A673 (cell line): ENCODE measurements around the gene PLPPR3. TPM values are rescaled to one million over a fixed set of nuclear protein-coding genes. Genes with fewer than 3 reads are reported as not detected.
"Not testable (repeated sequence)": the region's sequence is repeated elsewhere in the genome, so short reads cannot be mapped to it uniquely, and the experiment has no call there.

Experiments used
- BruUV-seq: library from RNA; stranded (reverse); fragments of 400-500 nt; replicated peaks from 2 replicates; lab custom pipeline; 2021; lab: Mats Ljungman, UMichigan
- CTCF ChIA-PET: fragments of 300-600 bp; sonication (Branson Sonifier 250); formaldehyde crosslinking; loops from one replicate; lab custom pipeline; 2022; ENCODE audit warnings: antibody characterized with exemption; lab: Charles Lee
- POLR2A ChIA-PET: fragments of 300-600 bp; sonication (Branson Sonifier 250); formaldehyde crosslinking; loops from one replicate; lab custom pipeline; 2022; ENCODE audit warnings: antibody characterized with exemption; ENCODE audit not compliant: low non-redundant PET; lab: Charles Lee
- DNase-seq: peaks from one replicate; pipeline ENCODE4 v3.0.0-alpha.2; 2015; ENCODE audit warnings: low spot score
- H3K27ac ChIP-seq: fragments of 200-600 bp; sonication (generic); 2 replicates; pipeline ENCODE4 v1.5.1; 2016; ENCODE audit warnings: mixed run types, low read depth, mild to moderate bottlenecking, mixed read lengths, antibody characterized with exemption, low read length; ENCODE audit not compliant: poor library complexity, severe bottlenecking
- H3K27me3 ChIP-seq: fragments of 200-600 bp; sonication (generic); replicated peaks from 2 replicates; pipeline ENCODE4 v1.6.1; 2017; ENCODE audit warnings: mixed run types, low read depth, mild to moderate bottlenecking, mixed read lengths, antibody characterized with exemption, low read length; ENCODE audit not compliant: insufficient read depth, poor library complexity
- H3K36me3 ChIP-seq: fragments of 200-600 bp; sonication (generic); 2 replicates; pipeline ENCODE4 v1.6.1; 2016; ENCODE audit warnings: mixed run types, mild to moderate bottlenecking, mixed read lengths, antibody characterized with exemption, low read length; ENCODE audit not compliant: insufficient read depth, poor library complexity, severe bottlenecking
- H3K4me1 ChIP-seq: fragments of 200-600 bp; sonication (generic); 2 replicates; pipeline ENCODE4 v1.6.1; 2017; ENCODE audit warnings: mixed run types, mild to moderate bottlenecking, mixed read lengths, antibody characterized with exemption, low read length; ENCODE audit not compliant: insufficient read depth, poor library complexity, severe bottlenecking
- H3K4me3 ChIP-seq: fragments of 200-600 bp; sonication (generic); 2 replicates; pipeline ENCODE4 v1.5.1; 2016; ENCODE audit warnings: low read depth, mixed run types, mild to moderate bottlenecking, mixed read lengths, low read length; ENCODE audit not compliant: poor library complexity, severe bottlenecking
- H3K9me3 ChIP-seq: fragments of 200-600 bp; sonication (generic); 2 replicates; pipeline ENCODE4 v1.6.1; 2016; ENCODE audit warnings: mixed run types, low read depth, mild to moderate bottlenecking, mixed read lengths, antibody characterized with exemption, low read length; ENCODE audit not compliant: poor library complexity, severe bottlenecking
- CTCF ChIP-seq: fragments of 300-800, 200-600 bp; sonication (generic); conservative IDR thresholded peaks from 2 replicates; pipeline ENCODE4 v1.5.1; 2017; ENCODE audit warnings: low read depth, mild to moderate bottlenecking, antibody characterized with exemption, low read length, moderate library complexity, mixed read lengths
- EZH2 ChIP-seq: fragments of 200-600 bp; sonication (generic); IDR thresholded peaks from 2 replicates; pipeline ENCODE4 v1.6.1; 2017; ENCODE audit warnings: borderline replicate concordance, low read depth, mild to moderate bottlenecking, mixed read lengths, antibody characterized with exemption, low read length; ENCODE audit not compliant: poor library complexity, severe bottlenecking
- intact Hi-C: fragments of 100-400 bp; cut with micrococcal nuclease; formaldehyde crosslinking; loops from one replicate; pipeline ENCODE4 v1.10.0; 2022; ENCODE audit not compliant: unreplicated experiment
- total RNA-seq: library from RNA; stranded (reverse); gene quantifications from 2 replicates; pipeline ENCODE4 v1.2.3, GENCODE V29; 2021

PLPPR3 gene
- total RNA-seq, 1 experiment from 2014 or later: 13.3 TPM

GRCh38 chr19:843180-843835 lies 21.6 kb upstream of the PLPPR3 start:
- DNase-seq: no peak
- POLR2A ChIA-PET: interaction anchor here (0.6 to 0.7 kb wide), 2 partner anchors 28 to 70 kb away, joined by 3 to 4 read pairs; partner anchors contain the start of gene R3HDM4
- TF ChIP-seq EZH2 (no peak), CTCF (no peak)
- Histone ChIP-seq H3K4me3 (peak overlapping the region; percentile 33), H3K27ac (no peak overlapping the region), H3K36me3 (no peaks in the 10 kb centered on the region), H3K4me1 (peaks cover 15% of the 10 kb centered on the region), H3K27me3 (peaks cover 7% of the 10 kb centered on the region), H3K9me3 (no peaks in the 10 kb centered on the region)
- CTCF ChIA-PET: interaction anchor here (0.6 to 1.1 kb wide), 2 partner anchors 20 to 92 kb away, joined by 4 to 6 read pairs; no protein-coding TSS in a partner anchor
- no TSS peak for BruUV-seq
- intact Hi-C loops: no loop called here

GRCh38 chr19:842802-843179 lies 21.0 kb upstream of the PLPPR3 start:
- CTCF ChIA-PET: interaction anchor here (1.1 kb wide), 1 partner anchor 92 kb away, joined by 4 read pairs; no protein-coding TSS in a partner anchor
- H3K27me3 ChIP-seq, intact Hi-C loops: not testable (repeated sequence)

GRCh38 chr19:840519-841206 lies 18.9 kb upstream of the PLPPR3 start, which contains the start of gene PRTN3:
Gene PRTN3 (plus strand): TSS chr19:840999. CDS start chr19:841009, 10 bp downstream.
- H3K4me3 ChIP-seq: no peak within 1 kb of the TSS
- peaks cover 7% of the 10 kb centered on the region for H3K27me3 ChIP-seq
- TF ChIP-seq CTCF (no peak), EZH2 (no peak)
- DNase-seq: no peak
- no peaks in the 10 kb centered on the region for H3K36me3 ChIP-seq
- peaks cover 15% of the 10 kb centered on the region for H3K4me1 ChIP-seq
- intact Hi-C loops: no loop called here
- POLR2A ChIA-PET: no interaction called here
- no TSS peak for BruUV-seq
- no peaks in the 10 kb centered on the region for H3K9me3 ChIP-seq
- no peak within 1 kb of the TSS for H3K27ac ChIP-seq
- CTCF ChIA-PET: no interaction called here

More at GRCh38 chr19:842802-843179, 21.0 kb upstream of the PLPPR3 start:
- not testable (repeated sequence) for H3K36me3 ChIP-seq, H3K4me3 ChIP-seq, DNase-seq, H3K9me3 ChIP-seq, BruUV-seq, H3K27ac ChIP-seq
- POLR2A ChIA-PET: interaction anchor here (0.7 kb wide), 1 partner anchor 28 kb away, joined by 3 read pairs; no protein-coding TSS in a partner anchor
- H3K4me1 ChIP-seq: peaks cover 15% of the 10 kb centered on the region
